Measurements from ENCODE around the gene REELD1.

Gene REELD1

GRCh38 chr4:146214238-146214637, at the start of gene REELD1:
Gene REELD1, plus strand, starts transcription at chr4:146214538. Its CDS starts 2,415 bp downstream, at chr4:146216953.
- DNase-seq, result no peak

GRCh38 chr4:146165221-146165620, 49.1 kb upstream of the REELD1 start:
- no peak for DNase-seq

- DNase-seq, result no peak
Measured at GRCh38 chr4:146165840-146166239, 48.5 kb upstream of the REELD1 start.

GRCh38 chr4:146170149-146170548, 44.2 kb upstream of the REELD1 start:
- DNase-seq, result no peak

- peak; percentile 74 for DNase-seq
Measured at GRCh38 chr4:146175541-146176453, 38.5 kb upstream of the REELD1 start, which contains the start of gene LSM6. Gene LSM6, plus strand, starts transcription at chr4:146175718. Its CDS starts 7,204 bp downstream, at chr4:146182922.

- DNase-seq, result no peak
Measured at GRCh38 chr4:146176891-146177290, 37.4 kb upstream of the REELD1 start.

- DNase-seq, result no peak
Measured at GRCh38 chr4:146178126-146178525, 36.2 kb upstream of the REELD1 start.

GRCh38 chr4:146179784-146180370, 34.5 kb upstream of the REELD1 start:
- DNase-seq, result no peak

- no peak for DNase-seq
Measured at GRCh38 chr4:146182443-146182842, 31.9 kb upstream of the REELD1 start.

- no peak for DNase-seq
Measured at GRCh38 chr4:146183209-146183608, 31.1 kb upstream of the REELD1 start.

- no peak for DNase-seq
Measured at GRCh38 chr4:146186041-146186440, 28.3 kb upstream of the REELD1 start.

GRCh38 chr4:146186596-146186995, 27.7 kb upstream of the REELD1 start:
- no peak for DNase-seq

GRCh38 chr4:146190456-146190855, 23.9 kb upstream of the REELD1 start:
- no peak for DNase-seq

- DNase-seq, result no peak
Measured at GRCh38 chr4:146191766-146192458, 22.4 kb upstream of the REELD1 start.

- no peak for DNase-seq
Measured at GRCh38 chr4:146193628-146194027, 20.7 kb upstream of the REELD1 start.

GRCh38 chr4:146194212-146194611, 20.1 kb upstream of the REELD1 start:
- DNase-seq, result no peak

GRCh38 chr4:146202665-146203064, 11.7 kb upstream of the REELD1 start:
- no peak for DNase-seq

- DNase-seq, result no peak
Measured at GRCh38 chr4:146207410-146207809, 6.9 kb upstream of the REELD1 start.

GRCh38 chr4:146210890-146211289, 3.4 kb upstream of the REELD1 start:
- DNase-seq, result no peak

GRCh38 chr4:146211440-146211839, 2.9 kb upstream of the REELD1 start:
- no peak for DNase-seq

- DNase-seq, result no peak
Measured at GRCh38 chr4:146212781-146213180, 1.6 kb upstream of the REELD1 start.

GRCh38 chr4:146222313-146222712, 8.0 kb downstream of the REELD1 start:
- DNase-seq, result no peak

- DNase-seq, result no peak
Measured at GRCh38 chr4:146224326-146224966, 10.1 kb downstream of the REELD1 start.
